GM19438 (cell line): ENCODE data around the gene ELP6.
"Not testable (repeated sequence)": the region's sequence is repeated elsewhere in the genome, so short reads cannot be mapped to it uniquely, and the experiment has no call there.

Experiments
- ATAC-seq: cut with Tn5 transposase; IDR thresholded peaks from one replicate; pipeline ENCODE4 v1.9.1; 2021; ENCODE audit warnings: low read depth; ENCODE audit not compliant: unreplicated experiment

Gene ELP6

DNA sequence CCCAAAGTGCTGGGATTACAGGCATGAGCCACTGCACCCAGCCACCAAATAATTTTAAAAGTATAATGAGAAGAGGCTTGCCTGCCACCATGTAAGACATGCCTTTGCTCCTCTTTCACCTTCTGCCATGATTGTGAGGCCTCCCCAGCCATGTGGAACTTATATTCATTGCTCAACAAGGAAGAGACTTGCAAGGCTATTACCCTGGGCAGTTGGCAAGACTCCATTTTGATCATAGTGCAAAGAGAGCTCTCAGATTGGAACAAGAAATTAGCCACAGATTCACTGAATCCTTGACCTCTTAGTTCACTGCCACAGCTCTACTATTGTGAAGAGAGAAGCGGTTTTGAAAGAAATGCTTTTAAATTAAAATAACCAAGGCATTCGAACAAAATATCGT, 43.9 kb downstream of the ELP6 start:
- no peak for ATAC-seq

DNA sequence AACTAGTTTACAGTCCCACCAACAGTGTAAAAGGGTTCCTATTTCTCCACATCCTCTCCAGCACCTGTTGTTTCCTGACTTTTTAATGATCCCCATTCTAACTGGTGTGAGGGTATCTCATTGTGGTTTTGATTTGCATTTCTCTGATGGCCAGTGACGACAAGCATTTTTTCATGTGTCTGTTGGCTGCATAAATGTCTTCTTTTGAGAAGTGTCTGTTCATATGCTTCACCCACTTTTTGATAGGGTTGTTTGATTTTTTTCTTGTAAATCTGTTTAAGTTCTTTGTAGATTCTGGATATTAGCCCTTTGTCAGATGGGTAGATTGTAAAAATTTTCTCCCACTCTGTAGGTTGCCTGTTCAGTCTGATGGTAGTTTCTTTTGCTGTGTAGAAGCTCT, 45.2 kb downstream of the ELP6 start:
- ATAC-seq, result not testable (repeated sequence)

DNA sequence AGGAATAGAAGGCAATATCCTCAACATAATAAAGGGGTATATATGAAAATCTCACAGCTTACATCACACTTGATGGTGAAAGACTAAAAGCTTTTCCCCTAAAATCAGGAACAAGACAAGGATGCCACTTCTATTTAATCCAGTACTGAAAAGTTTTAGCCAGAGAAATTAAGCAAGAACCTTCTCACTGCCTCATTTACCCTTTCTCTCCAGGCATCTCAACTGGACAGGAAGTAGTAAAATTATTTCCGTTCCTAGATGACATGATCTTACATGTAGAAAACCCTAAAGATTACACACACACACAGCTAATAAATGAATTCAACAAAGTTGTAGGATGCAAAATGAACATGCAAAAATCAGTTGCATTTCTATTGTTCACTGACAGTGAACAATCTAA, 48.9 kb downstream of the ELP6 start:
- ATAC-seq, result no peak

DNA sequence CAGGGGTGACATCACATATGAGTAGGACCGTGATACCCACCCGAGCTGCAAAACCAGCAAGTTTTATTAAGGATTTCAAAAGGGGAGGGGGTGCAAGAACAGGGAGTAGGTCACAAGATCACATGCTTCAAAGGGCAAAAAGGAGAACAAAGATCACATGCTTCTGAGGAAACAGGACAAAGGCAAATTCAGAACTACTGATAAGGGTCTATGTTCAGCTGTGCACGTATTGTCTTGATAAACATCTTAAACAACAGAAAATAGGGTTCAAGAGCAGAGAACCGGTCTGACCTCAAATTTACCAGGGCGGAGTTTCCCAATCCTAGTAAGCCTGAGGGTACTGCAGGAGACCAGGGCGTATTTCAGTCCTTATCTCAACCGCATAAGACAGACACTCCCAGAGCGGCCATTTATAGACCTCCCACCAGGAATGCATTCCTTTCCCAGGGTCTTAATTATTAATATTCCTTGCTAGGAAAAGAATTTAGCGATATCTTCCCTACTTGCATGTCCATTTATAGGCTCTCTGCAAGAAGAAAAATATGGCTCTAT, 53.9 kb downstream of the ELP6 start:
- ATAC-seq, result not testable (repeated sequence)

DNA sequence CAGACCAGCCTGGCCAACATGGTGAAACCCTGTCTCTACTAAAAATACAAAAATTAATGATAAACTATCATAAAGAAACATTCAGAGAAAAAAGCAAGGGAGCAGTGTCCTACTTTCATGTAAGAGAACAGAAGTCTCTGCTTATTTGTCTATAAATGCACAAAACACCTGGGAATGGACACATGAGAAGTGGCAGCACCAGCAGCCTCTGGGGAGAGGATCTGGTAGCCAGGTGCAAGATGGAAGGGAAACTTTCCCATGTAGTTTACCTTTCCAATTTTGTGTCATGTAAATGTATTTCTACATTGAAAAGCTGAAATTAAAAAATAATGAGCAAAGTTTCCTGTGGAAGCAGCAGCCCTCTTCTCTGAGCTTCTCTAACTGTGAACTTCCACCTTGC, 56.5 kb downstream of the ELP6 start:
- ATAC-seq, result no peak

DNA sequence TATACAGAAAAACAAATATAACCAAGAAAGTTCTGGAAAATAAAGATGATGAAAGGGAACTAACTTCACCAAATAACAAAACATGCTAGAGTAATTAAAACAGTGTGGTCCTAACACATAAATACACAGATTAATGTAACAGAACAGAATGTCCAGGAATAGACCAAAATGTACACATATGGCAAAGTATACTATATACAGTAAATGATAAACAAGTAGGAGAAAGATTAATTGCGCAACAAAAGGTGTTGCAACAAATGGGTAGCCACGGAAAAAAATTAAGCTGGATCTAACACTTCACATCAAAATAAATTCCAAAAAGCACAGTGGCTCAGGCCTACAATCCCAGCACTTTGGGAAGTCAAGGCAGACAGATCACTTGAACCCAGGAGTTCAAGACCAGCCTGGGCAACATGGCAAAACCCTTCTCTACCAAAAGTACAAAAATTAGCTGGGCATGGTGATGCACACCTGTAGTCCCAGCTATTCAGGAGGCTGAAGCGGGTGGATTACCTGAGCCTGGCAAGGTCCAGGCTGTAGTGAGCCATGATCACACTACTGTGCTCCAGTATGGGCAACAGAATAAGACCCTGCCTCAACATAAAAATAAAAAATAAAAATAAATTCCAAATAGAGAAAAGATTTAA, 57.6 kb downstream of the ELP6 start:
- no peak for ATAC-seq

DNA sequence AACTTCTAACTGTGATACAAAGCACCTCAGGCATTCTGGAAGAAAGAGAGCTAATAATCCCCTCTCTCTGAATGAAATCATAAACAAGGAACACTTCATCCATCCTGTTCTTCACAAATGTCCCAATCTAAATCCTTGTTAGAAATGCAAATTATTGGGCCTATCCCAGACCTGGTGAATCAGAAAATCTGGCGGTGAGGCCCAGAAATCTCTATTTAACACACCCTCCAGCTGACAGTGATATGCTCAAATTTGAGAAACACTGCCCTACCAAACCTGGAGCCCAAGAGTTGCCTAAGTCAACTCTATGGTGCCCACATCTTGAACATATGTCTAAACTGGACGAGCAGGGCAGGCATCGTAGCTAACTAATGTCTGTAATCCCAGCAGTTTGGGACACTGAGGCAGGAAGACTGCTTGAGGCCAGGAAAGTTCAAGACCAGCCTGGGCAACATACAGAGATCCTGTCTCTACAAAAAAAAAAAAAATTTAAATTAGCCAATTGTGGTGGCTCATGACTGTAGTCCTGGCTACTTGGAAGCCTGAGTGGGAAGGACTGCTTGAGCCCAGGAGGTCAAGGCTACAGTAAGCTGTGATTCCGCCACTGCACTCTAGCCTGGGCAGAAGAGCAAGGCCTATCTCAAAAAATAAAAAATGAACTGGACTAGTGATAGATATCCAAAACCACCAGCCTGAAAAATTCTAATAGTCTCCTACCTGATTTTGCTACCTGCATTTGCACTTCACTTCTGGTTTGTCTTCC, 60.9 kb downstream of the ELP6 start:
- ATAC-seq, result no peak
